GM18499 (cell line): Measurements from ENCODE around the gene ANKRD27.

ENCODE experiments used
- ATAC-seq: cut with Tn5 transposase; IDR thresholded peaks from one replicate; pipeline ENCODE4 v1.9.1; 2021; ENCODE audit warnings: moderate number of reproducible peaks; ENCODE audit not compliant: insufficient read depth, unreplicated experiment

The ANKRD27 gene

GRCh38 chr19:32567486-32567885 is 107.5 kb downstream of the ANKRD27 start:
- ATAC-seq = no peak

- ATAC-seq = no peak
Measured at GRCh38 chr19:32566246-32566830, 108.6 kb downstream of the ANKRD27 start.

- ATAC-seq = no peak
Measured at GRCh38 chr19:32563761-32564160, 111.2 kb downstream of the ANKRD27 start.

- no peak for ATAC-seq
Measured at GRCh38 chr19:32558607-32559228, 116.3 kb downstream of the ANKRD27 start.

- ATAC-seq = no peak
Measured at GRCh38 chr19:32555786-32556185, 119.2 kb downstream of the ANKRD27 start.

GRCh38 chr19:32550666-32551065 is 124.3 kb downstream of the ANKRD27 start:
- no peak for ATAC-seq
